GM21515 (cell line): Measurements from ENCODE around the gene TAF11L5.
"Not testable (repeated sequence)": the region's sequence is repeated elsewhere in the genome, so short reads cannot be mapped to it uniquely, and the experiment has no call there.

Experiments
- ATAC-seq: cut with Tn5 transposase; IDR thresholded peaks from one replicate; pipeline ENCODE4 v1.9.1; 2021; ENCODE audit not compliant: unreplicated experiment

Gene TAF11L5

GRCh38 chr5:17524935-17525334 is at the start of gene TAF11L5:
TSS of gene TAF11L5 (plus strand) at chr5:17525235.
- ATAC-seq, result not testable (repeated sequence)

GRCh38 chr5:17477043-17477442 is 48.0 kb upstream of the TAF11L5 start:
- ATAC-seq, result no peak

GRCh38 chr5:17477573-17478265 is 47.3 kb upstream of the TAF11L5 start:
- no peak for ATAC-seq

- ATAC-seq, result no peak
Measured at GRCh38 chr5:17481378-17481777, 43.7 kb upstream of the TAF11L5 start.

- no peak for ATAC-seq
Measured at GRCh38 chr5:17482790-17483189, 42.2 kb upstream of the TAF11L5 start.

- not testable (repeated sequence) for ATAC-seq
Measured at GRCh38 chr5:17486464-17487173, 38.4 kb upstream of the TAF11L5 start.

- no peak for ATAC-seq
Measured at GRCh38 chr5:17487174-17487512, 37.9 kb upstream of the TAF11L5 start.

- not testable (repeated sequence) for ATAC-seq
Measured at GRCh38 chr5:17491257-17491656, 33.8 kb upstream of the TAF11L5 start.

GRCh38 chr5:17492770-17493169 is 32.3 kb upstream of the TAF11L5 start:
- ATAC-seq, result no peak

GRCh38 chr5:17497446-17497845 is 27.6 kb upstream of the TAF11L5 start:
- no peak for ATAC-seq

- ATAC-seq, result not testable (repeated sequence)
Measured at GRCh38 chr5:17497931-17498330, 27.1 kb upstream of the TAF11L5 start, which contains the start of gene TAF11L2. TSS of gene TAF11L2 (plus strand) at chr5:17498231.

- no peak for ATAC-seq
Measured at GRCh38 chr5:17511775-17512325, 13.2 kb upstream of the TAF11L5 start.

- ATAC-seq, result not testable (repeated sequence)
Measured at GRCh38 chr5:17517526-17517925, 7.5 kb upstream of the TAF11L5 start.

GRCh38 chr5:17518067-17518466 is 7.0 kb upstream of the TAF11L5 start, which contains the start of gene TAF11L3:
TSS of gene TAF11L3 (plus strand) at chr5:17518367.
- not testable (repeated sequence) for ATAC-seq

- not testable (repeated sequence) for ATAC-seq
Measured at GRCh38 chr5:17519508-17519907, 5.5 kb upstream of the TAF11L5 start.

GRCh38 chr5:17521501-17521900 is 3.5 kb upstream of the TAF11L5 start, which contains the start of gene TAF11L4:
TSS of gene TAF11L4 (plus strand) at chr5:17521801.
- not testable (repeated sequence) for ATAC-seq

- not testable (repeated sequence) for ATAC-seq
Measured at GRCh38 chr5:17526504-17526903, 1.5 kb downstream of the TAF11L5 start.

GRCh38 chr5:17528369-17528768 is 3.3 kb downstream of the TAF11L5 start, which contains the start of gene TAF11L6:
TSS of gene TAF11L6 (plus strand) at chr5:17528669.
- not testable (repeated sequence) for ATAC-seq
